ENCODE data around the gene MUC5B.

GRCh38 chr11:1229471-1230120 is 6.7 kb downstream of the MUC5B start:
- TF ChIP-seq EP300 (IDR thresholded peaks at IDR 0.05), result no peak
- TF ChIP-seq, protein P1, sequence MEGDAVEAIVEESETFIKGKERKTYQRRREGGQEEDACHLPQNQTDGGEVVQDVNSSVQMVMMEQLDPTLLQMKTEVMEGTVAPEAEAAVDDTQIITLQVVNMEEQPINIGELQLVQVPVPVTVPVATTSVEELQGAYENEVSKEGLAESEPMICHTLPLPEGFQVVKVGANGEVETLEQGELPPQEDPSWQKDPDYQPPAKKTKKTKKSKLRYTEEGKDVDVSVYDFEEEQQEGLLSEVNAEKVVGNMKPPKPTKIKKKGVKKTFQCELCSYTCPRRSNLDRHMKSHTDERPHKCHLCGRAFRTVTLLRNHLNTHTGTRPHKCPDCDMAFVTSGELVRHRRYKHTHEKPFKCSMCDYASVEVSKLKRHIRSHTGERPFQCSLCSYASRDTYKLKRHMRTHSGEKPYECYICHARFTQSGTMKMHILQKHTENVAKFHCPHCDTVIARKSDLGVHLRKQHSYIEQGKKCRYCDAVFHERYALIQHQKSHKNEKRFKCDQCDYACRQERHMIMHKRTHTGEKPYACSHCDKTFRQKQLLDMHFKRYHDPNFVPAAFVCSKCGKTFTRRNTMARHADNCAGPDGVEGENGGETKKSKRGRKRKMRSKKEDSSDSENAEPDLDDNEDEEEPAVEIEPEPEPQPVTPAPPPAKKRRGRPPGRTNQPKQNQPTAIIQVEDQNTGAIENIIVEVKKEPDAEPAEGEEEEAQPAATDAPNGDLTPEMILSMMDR (IDR thresholded peaks at IDR 0.05), result no peak
- no peak for TF ChIP-seq POLR2A (IDR thresholded peaks at IDR 0.05)

All from ovary (tissue), 3 donors.